Choroid plexus epithelial cell (primary cell): ENCODE data around the gene TBX4.

Source experiments
- DNase-seq: peaks from one replicate; pipeline ENCODE4 v3.0.0-alpha.2; 2010; ENCODE audit warnings: low read depth
- H3K4me3 ChIP-seq: 2 replicates; pipeline ENCODE4 v1.5.1; 2011; ENCODE audit warnings: low read depth, mild to moderate bottlenecking, control low read depth, low read length, moderate library complexity
- TF ChIP-seq, protein P1 (sequence below): conservative IDR thresholded peaks from 2 replicates; pipeline ENCODE4 v1.5.1; 2011; ENCODE audit warnings: low read depth, mild to moderate bottlenecking, control low read depth, inconsistent platforms, low read length, moderate library complexity

Gene TBX4

DNA sequence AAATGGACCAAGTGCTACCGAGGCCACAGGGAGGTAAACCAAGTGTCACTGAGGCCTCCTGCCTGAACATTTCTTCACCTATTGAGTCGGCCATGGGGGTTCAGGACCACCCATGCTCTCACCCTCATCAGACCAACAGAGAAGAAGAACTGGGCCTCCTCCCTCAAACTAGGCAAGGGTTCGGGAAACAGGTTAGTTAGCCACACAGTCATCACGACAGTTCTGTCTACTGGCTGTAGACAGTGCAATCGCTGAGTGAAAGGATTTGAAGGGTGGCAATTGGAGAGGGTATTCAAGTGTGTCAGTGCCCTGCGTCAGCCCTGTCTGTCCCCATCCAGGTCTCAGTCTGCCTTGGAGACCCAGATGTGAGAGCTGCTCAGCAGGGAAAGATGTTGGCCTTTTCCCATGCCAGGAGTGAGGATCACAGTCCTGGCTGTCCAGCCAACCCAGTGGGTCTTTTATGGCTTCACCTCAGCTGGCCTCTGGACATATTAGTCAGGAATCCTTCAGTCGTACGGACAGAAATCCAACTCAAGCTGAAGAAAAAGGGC, 32.7 kb upstream of the TBX4 start:
- no peak overlapping the region for H3K4me3 ChIP-seq
- TF ChIP-seq, protein P1, sequence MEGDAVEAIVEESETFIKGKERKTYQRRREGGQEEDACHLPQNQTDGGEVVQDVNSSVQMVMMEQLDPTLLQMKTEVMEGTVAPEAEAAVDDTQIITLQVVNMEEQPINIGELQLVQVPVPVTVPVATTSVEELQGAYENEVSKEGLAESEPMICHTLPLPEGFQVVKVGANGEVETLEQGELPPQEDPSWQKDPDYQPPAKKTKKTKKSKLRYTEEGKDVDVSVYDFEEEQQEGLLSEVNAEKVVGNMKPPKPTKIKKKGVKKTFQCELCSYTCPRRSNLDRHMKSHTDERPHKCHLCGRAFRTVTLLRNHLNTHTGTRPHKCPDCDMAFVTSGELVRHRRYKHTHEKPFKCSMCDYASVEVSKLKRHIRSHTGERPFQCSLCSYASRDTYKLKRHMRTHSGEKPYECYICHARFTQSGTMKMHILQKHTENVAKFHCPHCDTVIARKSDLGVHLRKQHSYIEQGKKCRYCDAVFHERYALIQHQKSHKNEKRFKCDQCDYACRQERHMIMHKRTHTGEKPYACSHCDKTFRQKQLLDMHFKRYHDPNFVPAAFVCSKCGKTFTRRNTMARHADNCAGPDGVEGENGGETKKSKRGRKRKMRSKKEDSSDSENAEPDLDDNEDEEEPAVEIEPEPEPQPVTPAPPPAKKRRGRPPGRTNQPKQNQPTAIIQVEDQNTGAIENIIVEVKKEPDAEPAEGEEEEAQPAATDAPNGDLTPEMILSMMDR, result no peak
- DNase-seq, result no peak

- TF ChIP-seq, protein P1, result no peak
- DNase-seq, result no peak
- H3K4me3 ChIP-seq, result no peak overlapping the region
These were observed 32.2 kb upstream of the TBX4 start for GRCh38 chr17:61420052-61420451.

GRCh38 chr17:61420745-61421398, 31.4 kb upstream of the TBX4 start:
- no peak for DNase-seq
- H3K4me3 ChIP-seq, result no peak overlapping the region
- TF ChIP-seq, protein P1, result no peak

- TF ChIP-seq, protein P1, result no peak
- no peak for DNase-seq
- H3K4me3 ChIP-seq, result no peak overlapping the region
These were observed 30.8 kb upstream of the TBX4 start for GRCh38 chr17:61421460-61421859.

GRCh38 chr17:61422116-61422799, 30.0 kb upstream of the TBX4 start:
- DNase-seq, result no peak
- TF ChIP-seq, protein P1, result no peak
- no peak overlapping the region for H3K4me3 ChIP-seq

DNA sequence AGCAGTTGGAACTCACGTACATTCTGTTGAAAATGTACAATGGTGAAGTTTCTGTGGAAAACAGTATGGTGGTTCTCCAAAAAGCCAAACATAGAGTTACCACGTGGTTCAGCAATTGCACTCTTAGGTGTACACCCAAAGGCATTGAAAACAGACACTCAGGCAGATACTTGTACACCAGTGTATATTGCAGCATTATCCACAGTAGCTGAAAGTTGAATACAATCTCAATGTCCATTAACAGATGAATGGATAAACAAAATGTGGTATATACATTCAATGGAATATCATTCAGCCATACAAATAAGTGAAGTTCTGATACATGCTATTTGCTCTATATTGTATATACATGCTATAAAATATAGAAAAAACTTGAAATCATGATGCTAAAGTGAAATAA, 29.4 kb upstream of the TBX4 start:
- TF ChIP-seq, protein P1, result no peak
- DNase-seq, result no peak

More for the DNA sequence above, 29.4 kb upstream of the TBX4 start:
- no peak overlapping the region for H3K4me3 ChIP-seq
